Esophagus squamous epithelium (tissue), 5 donors: ENCODE measurements around the gene DAAM1. TPM values are rescaled to one million over a fixed set of nuclear protein-coding genes. Genes with fewer than 3 reads are reported as not detected.

Experiments
- DNase-seq: peaks from one replicate; lab custom pipeline; 2025; lab: John Stamatoyannopoulos, UW
- H3K27ac ChIP-seq, 4 donors: fragments of 200-600 bp; sonication (generic); one replicate each; pipeline ENCODE4 v1.5.1; 2016 to 2019; ENCODE audit warnings: mild to moderate bottlenecking in 1 of 4
- H3K27me3 ChIP-seq, 4 donors: fragments of 200-600 bp; sonication (generic); 1 replicate in 3 of 4; 2 replicates in 1 of 4; pipeline versions ENCODE4 v1.5.1 to v1.6.0; 2017 to 2021; ENCODE audit warnings: antibody characterized with exemption in 1 of 4
- H3K36me3 ChIP-seq, 3 donors: fragments of 200-600 bp; sonication (generic); one replicate each; pipeline ENCODE4 v1.5.1; 2016 to 2019
- H3K4me1 ChIP-seq, 3 donors: fragments of 200-600 bp; sonication (generic); one replicate each; pipeline ENCODE4 v1.5.1; 2017 to 2019
- H3K4me3 ChIP-seq, 4 donors: fragments of 200-600 bp; sonication (generic); 1 replicate in 3 of 4; 2 replicates in 1 of 4; pipeline ENCODE4 v1.5.1; 2016 to 2019; ENCODE audit warnings: mild to moderate bottlenecking in 2 of 4, moderate library complexity in 1 of 4
- H3K9me3 ChIP-seq, 3 donors: fragments of 200-600 bp; sonication (generic); one replicate each; pipeline ENCODE4 v1.5.1; 2016 to 2019
- POLR2A ChIP-seq, 4 donors: fragments of 450-650 bp; IDR thresholded peaks; one replicate each; pipeline ENCODE4 v1.6.1; 2017; ENCODE audit warnings: antibody characterized with exemption in 4 of 4, mild to moderate bottlenecking in 4 of 4, moderate library complexity in 3 of 4
- WGBS, 2 donors: methylation state at CpG; one replicate each; pipeline ENCODE4 v1.1.5; 2018; 5-methylcytosine and 5-hydroxymethylcytosine counted together
- intact Hi-C: fragments of 100-400 bp; cut with DNase I; formaldehyde crosslinking; loops from one replicate; pipeline ENCODE4 v1.15.0; 2022
- total RNA-seq, 4 donors: library from RNA; depleted of rRNA; stranded (reverse); fragments of >200 nt; gene quantifications; one replicate each; pipeline ENCODE4 v1.1.0, GENCODE V29; 2016
- TF ChIP-seq, protein P1 (sequence below), 6 experiments: fragments of 450-650 bp in 4 of 6; fragments of 200-600 bp in 2 of 6; sonication (generic) in 2 of 6; IDR thresholded peaks; one replicate each; pipeline ENCODE4 v1.5.1; 2016 to 2019; ENCODE audit warnings: antibody characterized with exemption in 6 of 6, mild to moderate bottlenecking in 4 of 6, moderate library complexity in 4 of 6
- donor health status: DM: yes; HTN: yes; CAD: no.

DAAM1 gene
- total RNA-seq, 4 donors from 2014 or later = 47.2 to 91.7 (median 64.0) TPM

DNA sequence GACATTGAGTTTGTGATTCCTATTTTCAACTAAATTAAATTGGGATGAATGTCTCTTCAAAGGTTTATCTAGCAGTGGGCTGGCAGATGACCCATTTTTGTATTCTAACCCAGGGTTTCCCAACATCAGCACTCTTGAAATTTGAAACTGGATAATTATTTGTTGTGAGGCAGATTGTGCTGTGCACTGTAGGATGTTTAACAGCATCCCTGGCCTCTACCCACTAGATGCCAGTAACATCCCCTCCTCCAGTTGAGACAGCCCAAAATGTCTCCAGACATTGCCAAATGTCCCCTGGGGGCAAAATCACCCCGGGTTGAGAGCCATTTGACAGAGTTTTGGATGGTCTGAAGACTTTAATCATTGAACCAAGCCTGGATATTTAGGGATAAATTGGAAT, 11.1 kb downstream of the DAAM1 start:
- 15 to 43% methylated on average over 1 of the region's 1 CpG for WGBS, 2 donors
- Histone ChIP-seq H3K27me3 (no peaks in the 10 kb centered on the region), H3K27ac (peak overlapping the region in 2 of 4 donors; percentile 29 to 30), H3K36me3 (no peaks in the 10 kb centered on the region), H3K9me3 (no peaks in the 10 kb centered on the region), H3K4me1 (peaks cover 0 to 39% (median 7%) of the 10 kb centered on the region in 3 donors), H3K4me3 (no peak overlapping the region)
- intact Hi-C loops = no loop called here
- no peak for DNase-seq
- TF ChIP-seq POLR2A (IDR thresholded peaks at IDR 0.05) = no peak
- TF ChIP-seq, protein P1, sequence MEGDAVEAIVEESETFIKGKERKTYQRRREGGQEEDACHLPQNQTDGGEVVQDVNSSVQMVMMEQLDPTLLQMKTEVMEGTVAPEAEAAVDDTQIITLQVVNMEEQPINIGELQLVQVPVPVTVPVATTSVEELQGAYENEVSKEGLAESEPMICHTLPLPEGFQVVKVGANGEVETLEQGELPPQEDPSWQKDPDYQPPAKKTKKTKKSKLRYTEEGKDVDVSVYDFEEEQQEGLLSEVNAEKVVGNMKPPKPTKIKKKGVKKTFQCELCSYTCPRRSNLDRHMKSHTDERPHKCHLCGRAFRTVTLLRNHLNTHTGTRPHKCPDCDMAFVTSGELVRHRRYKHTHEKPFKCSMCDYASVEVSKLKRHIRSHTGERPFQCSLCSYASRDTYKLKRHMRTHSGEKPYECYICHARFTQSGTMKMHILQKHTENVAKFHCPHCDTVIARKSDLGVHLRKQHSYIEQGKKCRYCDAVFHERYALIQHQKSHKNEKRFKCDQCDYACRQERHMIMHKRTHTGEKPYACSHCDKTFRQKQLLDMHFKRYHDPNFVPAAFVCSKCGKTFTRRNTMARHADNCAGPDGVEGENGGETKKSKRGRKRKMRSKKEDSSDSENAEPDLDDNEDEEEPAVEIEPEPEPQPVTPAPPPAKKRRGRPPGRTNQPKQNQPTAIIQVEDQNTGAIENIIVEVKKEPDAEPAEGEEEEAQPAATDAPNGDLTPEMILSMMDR (IDR thresholded peaks at IDR 0.05) = no peak

DNA sequence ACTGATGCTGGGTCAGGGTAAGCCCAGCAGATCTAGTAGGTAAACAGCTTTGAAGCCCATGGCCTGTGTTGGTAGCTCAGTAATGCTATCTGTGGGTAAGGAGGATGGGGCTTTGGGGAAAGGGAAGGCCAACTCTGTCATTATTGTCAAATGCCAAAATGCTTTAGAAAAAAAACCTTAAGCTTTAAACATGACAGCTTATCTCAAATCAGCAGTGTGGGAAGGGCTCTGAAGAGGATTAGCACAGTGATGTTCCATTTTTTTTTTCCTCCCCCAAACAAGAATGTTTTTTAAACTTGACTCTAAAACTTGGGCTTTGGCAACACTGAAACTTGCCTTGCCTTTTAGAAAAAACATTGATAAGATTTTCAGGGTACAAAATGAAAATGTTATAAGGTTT, 11.7 kb downstream of the DAAM1 start:
- Histone ChIP-seq H3K4me1 (peaks cover 0 to 43% (median 7%) of the 10 kb centered on the region in 3 donors), H3K36me3 (no peaks in the 10 kb centered on the region), H3K27me3 (no peaks in the 10 kb centered on the region), H3K4me3 (no peak overlapping the region), H3K27ac (peak overlapping the region in 3 of 4 donors; percentile 11 to 30 (median 29)), H3K9me3 (no peaks in the 10 kb centered on the region)
- TF ChIP-seq, protein P1 (IDR thresholded peaks at IDR 0.05) = no peak
- TF ChIP-seq POLR2A (IDR thresholded peaks at IDR 0.05) = no peak
- no peak for DNase-seq
- intact Hi-C loops = no loop called here

DNA sequence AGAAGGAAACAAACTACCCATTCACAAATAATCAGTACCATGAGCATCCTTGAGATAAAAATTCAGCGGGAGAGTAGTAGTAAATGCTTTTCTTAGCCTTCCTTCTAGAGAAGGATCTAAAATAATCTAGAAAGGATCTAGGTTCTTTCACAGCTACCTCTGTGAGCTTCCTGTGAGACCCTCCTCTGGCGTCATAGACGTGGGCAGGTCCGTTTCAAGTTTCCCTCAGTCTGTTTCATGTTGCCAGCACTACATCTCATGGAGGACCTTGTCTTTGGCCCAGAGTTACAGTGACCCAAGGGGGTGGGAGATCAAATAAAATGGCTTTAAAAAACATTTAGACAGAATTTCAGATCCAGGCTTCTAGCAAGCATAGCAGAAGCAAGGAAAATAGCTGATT, 13.6 kb downstream of the DAAM1 start:
- TF ChIP-seq POLR2A (IDR thresholded peaks at IDR 0.05) = no peak
- TF ChIP-seq, protein P1 (IDR thresholded peaks at IDR 0.05) = no peak
- H3K9me3 ChIP-seq = no peaks in the 10 kb centered on the region
- no peak overlapping the region for H3K27ac ChIP-seq
- WGBS, 2 donors = 80 to 89% methylated on average over 3 to 4 of the region's 4 CpGs
- intact Hi-C loops = no loop called here
- H3K4me1 ChIP-seq = peaks cover 0 to 37% (median 7%) of the 10 kb centered on the region in 3 donors
- DNase-seq = no peak
- H3K36me3 ChIP-seq = no peaks in the 10 kb centered on the region
- H3K4me3 ChIP-seq = no peak overlapping the region
- no peaks in the 10 kb centered on the region for H3K27me3 ChIP-seq

DNA sequence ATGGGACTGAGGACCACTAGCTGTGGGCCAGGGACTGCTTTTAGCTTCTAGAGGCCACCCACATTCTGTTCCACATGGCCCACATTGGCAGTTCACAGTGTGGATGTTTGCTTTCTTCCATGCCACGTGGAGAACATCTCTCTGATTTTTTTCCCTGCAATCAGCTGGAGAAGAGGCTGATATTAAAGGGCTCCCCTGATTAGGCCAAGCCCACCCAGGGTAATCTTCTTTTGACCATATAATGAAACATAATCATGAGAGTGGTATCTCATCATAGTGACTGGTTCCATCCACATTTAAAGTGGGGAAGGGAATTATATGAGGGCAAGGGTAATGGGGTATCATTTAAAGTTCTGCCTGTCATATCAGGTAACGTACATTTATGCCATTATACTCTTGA, 15.8 kb downstream of the DAAM1 start:
- H3K4me1 ChIP-seq = peaks cover 0 to 29% (median 7%) of the 10 kb centered on the region in 3 donors
- H3K4me3 ChIP-seq = no peak overlapping the region
- no peak for DNase-seq
- TF ChIP-seq, protein P1 (IDR thresholded peaks at IDR 0.05) = no peak
- no peak for TF ChIP-seq POLR2A (IDR thresholded peaks at IDR 0.05)
- H3K27me3 ChIP-seq = no peaks in the 10 kb centered on the region
- no peak overlapping the region for H3K27ac ChIP-seq
- H3K9me3 ChIP-seq = no peaks in the 10 kb centered on the region
- H3K36me3 ChIP-seq = no peaks in the 10 kb centered on the region
- intact Hi-C loops = no loop called here
- 83 to 85% methylated on average over 2 of the region's 2 CpGs for WGBS, 2 donors

DNA sequence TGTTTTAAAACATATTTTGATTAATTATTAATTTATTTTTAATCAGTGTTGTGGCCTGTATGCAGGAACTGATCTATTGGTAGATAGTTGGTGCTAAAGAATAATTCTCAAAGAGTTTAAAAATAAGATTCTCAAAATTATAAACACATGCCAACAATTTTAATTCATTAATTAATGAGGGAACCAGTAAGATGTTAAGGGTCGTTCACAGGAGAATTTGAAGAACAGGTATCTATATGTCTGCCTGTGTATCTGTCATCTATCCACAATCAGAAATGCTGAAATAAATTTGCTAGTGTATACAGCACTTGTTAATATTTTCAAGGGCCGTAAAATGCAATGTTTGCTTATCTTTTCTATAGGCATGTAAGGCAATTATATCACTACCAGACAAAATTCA, 18.4 kb downstream of the DAAM1 start:
- H3K36me3 ChIP-seq = no peaks in the 10 kb centered on the region
- TF ChIP-seq POLR2A (IDR thresholded peaks at IDR 0.05) = no peak
- TF ChIP-seq, protein P1 (IDR thresholded peaks at IDR 0.05) = no peak
- WGBS, 2 donors = 85 to 91% methylated on average over 2 of the region's 2 CpGs
- no peaks in the 10 kb centered on the region for H3K9me3 ChIP-seq
- intact Hi-C loops = no loop called here
- H3K4me3 ChIP-seq = no peak overlapping the region
- peaks cover 0 to 31% (median 5%) of the 10 kb centered on the region in 3 donors for H3K4me1 ChIP-seq
- H3K27me3 ChIP-seq = no peaks in the 10 kb centered on the region
- H3K27ac ChIP-seq = no peak overlapping the region
- DNase-seq = no peak
